Measurements from ENCODE around the gene POU3F1.

DNA sequence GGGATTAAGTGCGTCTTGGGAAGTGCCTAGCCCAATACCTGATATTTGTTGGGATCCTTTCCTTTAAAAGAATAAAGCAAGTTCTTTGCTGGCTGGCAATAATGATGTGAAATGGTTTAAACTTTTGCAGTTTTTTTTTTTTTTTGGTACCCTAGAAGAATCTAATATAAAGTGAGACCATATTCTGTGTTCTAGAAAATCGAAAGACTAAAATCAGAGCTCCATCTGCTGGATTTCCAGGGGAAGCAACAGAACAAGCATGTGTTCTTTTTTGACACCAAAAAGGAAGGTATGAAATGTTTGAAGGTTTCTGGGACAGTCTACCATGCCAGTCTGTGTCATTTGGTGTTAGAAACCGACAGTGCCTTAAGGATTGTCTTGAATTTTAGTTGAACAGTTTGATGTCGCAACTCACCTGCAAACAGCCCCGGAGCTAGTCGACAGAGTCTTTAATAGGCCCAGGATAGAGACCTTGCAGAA, 27.7 kb downstream of the POU3F1 start:
- TF ChIP-seq POLR2A (IDR thresholded peaks at IDR 0.05; ENCODE audit: low read length) (no peak), GATA1 (IDR thresholded peaks at IDR 0.05; ENCODE audit: low read depth, low read length) (no peak)
